OCI-M2 (cell line): ENCODE data around the gene SEPTIN10.

Experiments used
- DNase-seq: peaks from one replicate; lab custom pipeline; 2025; ENCODE audit not compliant: unreplicated experiment; lab: John Stamatoyannopoulos, UW

The SEPTIN10 gene

DNA sequence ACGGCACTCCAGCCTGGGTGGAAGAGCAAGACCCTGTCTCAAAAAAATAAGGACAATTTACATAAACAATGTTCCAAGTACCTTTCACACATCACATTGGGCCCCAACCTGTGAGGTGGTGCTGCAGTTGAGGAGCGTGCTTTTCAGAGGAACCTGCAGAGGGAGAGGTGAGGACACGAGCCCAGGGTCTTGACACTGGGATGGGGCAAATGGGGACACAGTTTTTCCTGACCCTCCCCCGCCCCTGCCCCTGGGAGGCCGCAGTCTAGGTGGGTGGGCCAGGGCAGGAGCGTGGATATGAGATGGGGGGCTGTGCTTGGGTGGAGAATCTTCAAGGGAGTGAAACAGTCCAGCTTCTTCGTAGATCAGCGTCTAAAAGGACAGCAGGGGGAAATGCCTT lies 112.9 kb downstream of the SEPTIN10 start:
- DNase-seq: no peak

DNA sequence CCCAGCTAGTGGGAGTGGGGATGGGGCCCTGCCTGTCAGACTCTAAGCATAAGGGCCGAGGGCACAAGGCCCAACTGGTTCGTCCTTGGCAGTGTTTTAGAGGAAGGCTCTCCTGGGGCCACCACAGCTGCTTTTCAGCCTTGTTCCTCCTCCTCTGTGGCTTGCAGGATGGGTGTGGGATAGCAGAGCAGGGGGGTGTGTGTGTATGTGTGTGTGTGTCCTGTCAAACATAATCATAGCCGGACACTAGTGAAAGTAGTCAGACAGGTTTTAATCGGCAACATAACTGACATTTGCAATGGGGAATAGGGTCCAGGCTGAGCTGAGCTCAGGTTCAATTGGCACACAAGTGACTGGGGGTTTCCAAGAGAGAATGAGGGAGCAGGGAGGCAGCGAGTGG lies 114.2 kb downstream of the SEPTIN10 start:
- DNase-seq: no peak

GRCh38 chr2:109498906-109499305 lies 114.9 kb downstream of the SEPTIN10 start:
- no peak for DNase-seq

DNA sequence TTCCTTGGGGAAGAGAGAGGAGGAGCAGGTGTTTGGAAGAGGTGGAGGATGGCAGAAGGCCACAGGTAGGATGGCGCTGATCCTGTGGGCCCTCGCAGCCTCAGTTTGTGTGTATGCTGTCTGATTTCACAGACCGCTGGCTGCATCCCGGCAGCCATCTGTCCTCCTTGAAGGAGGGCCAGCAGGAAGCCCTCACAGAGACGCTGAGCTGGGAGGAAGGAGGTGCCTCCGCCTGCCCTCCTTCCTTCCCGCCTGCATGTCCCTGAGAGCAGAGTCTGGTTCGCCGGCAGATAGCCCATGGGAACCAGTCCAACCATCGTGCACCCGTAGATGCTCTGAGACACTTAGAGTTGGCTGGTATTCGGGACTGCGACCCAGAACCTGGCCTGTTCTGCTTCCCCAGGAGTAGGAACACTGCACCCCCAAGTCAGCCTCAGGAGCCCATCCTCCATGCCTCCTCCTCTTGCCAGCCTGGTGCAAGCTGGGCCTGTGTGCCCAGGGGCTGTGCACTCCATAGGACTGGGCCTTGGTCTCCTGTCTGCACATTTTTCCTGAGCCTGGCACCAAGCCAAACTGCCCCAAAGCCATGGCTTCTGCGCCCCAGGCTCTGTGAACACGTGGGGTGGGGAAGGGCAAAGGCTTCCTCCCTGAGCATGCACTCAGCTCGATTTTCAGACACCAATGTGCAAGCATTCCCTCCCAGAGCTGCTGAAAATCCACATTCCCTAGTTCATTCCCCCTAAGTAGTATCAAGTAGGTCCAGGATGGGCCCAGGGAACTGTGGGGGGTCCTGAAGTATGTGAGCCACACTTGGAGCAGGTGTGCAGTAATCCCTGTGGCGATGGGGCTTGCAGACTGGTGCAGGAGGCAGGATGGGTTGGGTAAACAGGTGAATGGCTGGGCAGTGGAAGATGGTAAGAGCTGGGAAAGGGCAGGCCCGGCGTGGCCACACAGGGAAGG lies 115.6 kb downstream of the SEPTIN10 start:
- no peak for DNase-seq

- DNase-seq: no peak
Measured at GRCh38 chr2:109497463-109497862, 116.3 kb downstream of the SEPTIN10 start.

DNA sequence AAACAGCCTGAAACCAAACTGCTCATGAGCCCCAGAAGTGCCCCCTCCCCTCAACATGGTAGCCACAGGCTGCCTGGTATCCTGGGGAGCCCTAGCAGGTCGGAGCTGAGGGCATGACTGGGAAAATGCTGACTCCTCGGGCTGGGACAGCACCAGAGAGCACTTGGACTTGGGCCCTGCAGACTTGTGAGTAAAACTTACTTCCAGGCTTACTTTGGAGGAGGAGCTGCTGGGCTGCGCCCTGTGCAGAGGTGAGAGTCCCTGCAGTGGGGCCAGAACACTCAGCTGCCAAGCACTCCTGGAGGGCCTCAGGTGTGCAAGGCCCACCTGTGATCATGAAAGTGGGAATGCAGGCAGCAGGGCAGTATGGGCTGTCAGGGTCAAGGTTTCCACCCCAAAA lies 119.4 kb downstream of the SEPTIN10 start:
- no peak for DNase-seq

DNA sequence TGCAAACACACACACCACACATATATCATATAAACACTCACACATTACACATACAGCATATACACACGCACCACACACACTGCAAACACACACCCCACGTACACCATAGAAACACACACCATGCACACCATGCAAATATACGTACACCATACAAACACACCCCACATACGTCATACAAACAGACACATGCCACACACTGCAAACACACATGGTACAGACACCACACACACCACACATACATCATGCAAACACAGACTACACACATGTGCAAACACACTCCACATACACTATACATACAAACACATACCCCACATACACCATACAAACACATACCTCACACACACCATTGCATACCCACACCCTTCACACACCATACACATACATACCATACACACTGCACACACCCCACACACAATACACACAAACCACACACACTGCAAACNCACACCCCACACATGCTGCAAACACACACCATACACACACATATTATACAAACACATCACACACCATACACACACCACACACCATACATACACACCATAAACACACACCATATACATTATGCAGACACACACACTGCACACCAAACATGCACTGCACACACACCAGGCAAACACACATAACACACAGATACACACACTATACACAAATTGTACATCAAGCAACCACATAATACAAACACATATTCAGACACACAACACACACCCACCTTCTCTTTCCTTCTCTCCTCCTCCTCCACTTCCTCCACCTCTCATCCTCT lies 120.4 kb downstream of the SEPTIN10 start:
- DNase-seq: no peak
